HG03521 (cell line): ENCODE measurements around the gene THAP6.

ENCODE experiments used
- ATAC-seq: cut with Tn5 transposase; IDR thresholded peaks from one replicate; pipeline ENCODE4 v1.9.1; 2021; ENCODE audit warnings: mild to moderate bottlenecking, moderate library complexity; ENCODE audit not compliant: unreplicated experiment

The THAP6 gene

GRCh38 chr4:75566911-75567310, 52.6 kb downstream of the THAP6 start:
- ATAC-seq = no peak

DNA sequence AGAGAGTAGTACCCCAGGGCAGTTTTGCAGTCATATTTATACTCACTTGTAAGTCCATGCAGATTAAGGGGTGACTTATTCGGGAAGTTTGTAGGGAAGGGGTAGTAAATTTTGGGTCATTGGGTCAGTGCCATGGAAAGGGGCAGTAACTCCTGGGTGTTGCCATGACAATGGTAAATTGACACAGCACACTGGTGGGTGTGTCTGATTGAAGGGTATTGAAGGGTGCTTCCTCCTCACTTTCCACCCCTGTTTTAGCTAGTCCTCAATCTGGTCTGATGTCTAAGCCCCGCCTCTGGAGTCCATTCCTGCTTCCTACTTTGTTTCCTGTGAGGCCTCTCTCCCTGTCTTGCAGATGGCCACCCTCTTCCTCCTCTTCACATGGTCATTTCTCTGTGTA, 53.5 kb downstream of the THAP6 start:
- no peak for ATAC-seq
